Smooth muscle cell of the brain vasculature (primary cell): ENCODE measurements around the gene ZNF234.
"Not testable (repeated sequence)": the region's sequence is repeated elsewhere in the genome, so short reads cannot be mapped to it uniquely, and the experiment has no call there.

ENCODE experiments used
- DNase-seq: peaks from one replicate; pipeline ENCODE4 v3.0.0-alpha.2; 2012; ENCODE audit warnings: low read depth, low spot score

The ZNF234 gene

DNA sequence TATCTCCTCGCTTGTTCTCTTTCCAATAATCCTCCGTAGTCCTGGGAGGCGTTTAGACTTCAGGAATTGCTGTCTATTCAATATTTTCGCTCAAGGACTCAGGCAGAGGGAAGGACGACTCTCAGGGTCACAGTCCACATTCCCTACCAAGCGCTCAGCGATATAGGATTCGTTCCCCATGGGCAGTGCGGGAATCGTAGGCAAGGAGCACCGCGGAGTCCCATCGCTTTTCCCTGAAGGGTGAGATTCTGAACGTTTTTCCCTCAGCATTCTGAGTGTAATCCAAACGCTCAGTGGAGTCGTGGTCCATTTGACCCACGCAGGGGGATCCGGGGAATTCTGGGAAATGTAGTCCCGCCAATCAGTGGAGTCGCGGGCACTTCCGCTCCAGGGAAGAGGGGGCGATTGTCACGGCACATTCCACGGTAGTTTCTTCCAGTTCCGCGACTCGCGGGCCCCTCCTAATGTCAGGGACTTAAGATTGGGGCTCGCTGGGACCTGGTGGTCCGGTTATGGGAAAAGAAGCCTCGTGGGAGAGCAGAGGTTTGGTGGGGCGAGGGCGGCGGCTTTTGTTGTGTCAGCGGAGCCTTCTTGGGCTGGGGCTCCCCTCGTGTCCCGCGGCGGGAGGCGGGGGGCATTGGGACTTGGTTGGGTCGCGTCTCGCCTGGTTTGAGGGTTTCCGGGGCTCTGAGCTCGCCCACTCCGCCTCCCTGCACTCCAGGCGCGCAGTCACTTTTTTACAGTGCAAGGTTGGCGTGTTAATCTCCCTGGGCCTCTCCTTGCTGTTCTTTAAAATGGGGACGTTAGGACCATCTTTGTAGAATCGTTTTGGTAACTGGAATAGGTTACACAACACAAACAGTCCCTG lies at the start of gene ZNF234:
Gene ZNF234, plus strand, starts transcription at position 364 of the 868 bp plus-strand sequence. CDS start 3,079 bp downstream, outside the sequence.
- peak; percentile 41 for DNase-seq

DNA sequence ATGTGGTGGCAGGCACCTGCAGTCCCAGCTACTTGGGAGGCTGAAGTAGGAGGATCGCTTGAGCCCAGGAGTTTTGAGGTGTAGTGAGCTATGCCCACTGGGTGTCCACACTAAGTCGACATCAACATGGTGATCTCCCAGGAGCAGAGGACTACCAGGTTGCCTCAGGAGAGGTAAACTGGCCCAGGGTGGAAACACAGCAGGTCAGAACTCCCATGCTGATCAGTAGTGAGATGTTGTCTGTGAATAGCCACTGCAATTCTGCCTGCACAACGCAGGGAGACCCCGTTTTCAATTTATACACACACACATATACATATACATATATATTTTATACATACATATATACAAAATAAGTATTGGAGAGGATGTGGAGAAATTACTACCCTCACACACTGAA lies 49.2 kb upstream of the ZNF234 start:
- DNase-seq, result no peak

DNA sequence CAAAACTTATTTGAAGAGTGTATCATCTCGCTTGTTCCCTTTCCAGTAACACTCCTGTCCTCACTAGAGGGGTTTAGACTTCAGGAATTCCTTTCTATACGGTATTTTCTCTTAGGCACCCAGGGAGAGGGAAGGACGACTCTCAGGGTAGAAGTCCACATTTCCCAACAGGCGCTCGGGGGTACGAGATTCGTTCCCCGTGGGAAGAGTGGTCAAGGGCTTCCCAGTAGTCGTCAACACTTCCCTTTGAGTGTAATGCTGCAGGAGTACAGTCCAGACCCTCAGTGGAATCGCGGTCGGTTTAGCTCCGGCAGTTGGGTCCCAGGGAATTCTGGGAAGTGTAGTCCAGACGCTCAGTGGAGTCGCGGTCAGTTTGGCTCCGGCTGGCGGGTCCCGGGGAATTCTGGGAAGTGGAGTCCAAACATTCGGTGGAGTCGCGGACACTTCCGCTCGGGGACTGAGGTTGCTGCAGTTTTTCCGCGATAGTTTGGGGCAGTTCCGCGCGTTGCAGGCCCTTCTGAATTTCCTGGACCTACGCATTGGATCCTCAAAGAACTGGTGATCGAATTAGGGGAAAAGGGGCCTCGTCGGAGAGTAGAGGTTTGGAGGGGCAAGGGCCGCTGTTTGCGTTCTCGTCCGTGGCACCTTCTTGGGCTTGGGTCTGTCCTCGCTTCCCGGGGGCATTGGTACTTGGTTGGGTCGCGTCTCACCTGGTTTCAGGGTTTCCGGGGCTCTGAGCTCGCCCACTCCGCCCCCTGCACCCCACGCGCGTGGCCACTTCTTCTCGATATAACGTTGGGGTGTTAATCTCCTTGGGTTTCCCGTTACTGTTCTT lies 47.2 kb upstream of the ZNF234 start, which contains the start of gene ZNF224:
Gene ZNF224, plus strand, starts transcription at position 431 of the 835 bp plus-strand sequence. CDS start 3,513 bp downstream, outside the sequence.
- peak; percentile 68 for DNase-seq

DNA sequence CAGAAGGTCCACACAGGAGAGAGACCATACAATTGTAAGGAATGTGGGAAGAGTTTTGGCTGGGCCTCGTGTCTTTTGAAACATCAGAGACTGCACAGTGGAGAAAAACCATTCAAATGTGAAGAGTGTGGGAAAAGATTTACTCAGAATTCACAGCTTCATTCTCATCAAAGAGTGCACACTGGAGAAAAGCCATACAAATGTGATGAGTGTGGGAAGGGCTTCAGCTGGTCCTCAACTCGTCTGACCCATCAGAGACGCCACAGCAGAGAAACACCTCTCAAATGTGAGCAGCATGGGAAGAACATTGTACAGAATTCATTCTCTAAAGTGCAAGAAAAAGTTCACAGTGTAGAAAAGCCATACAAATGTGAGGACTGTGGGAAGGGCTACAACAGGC lies 33.6 kb upstream of the ZNF234 start:
- no peak for DNase-seq

DNA sequence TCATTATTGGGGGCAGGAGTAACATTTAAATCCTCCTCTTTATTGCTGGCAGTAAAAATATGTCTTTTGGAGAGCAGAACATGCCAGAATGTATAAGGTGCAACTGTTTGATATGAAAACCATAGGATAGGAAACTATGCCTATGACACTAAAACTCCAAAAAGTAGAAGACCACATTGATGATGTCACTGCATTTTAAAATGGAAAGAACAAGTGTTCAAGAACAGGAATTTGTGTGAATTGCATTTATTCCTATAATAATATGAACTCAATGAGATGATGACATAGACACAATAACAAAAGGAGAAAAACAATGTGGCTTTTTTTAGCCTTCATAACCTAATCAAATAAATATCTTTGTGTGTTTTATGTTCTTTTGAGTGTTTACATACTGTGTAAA lies 31.9 kb upstream of the ZNF234 start:
- no peak for DNase-seq

DNA sequence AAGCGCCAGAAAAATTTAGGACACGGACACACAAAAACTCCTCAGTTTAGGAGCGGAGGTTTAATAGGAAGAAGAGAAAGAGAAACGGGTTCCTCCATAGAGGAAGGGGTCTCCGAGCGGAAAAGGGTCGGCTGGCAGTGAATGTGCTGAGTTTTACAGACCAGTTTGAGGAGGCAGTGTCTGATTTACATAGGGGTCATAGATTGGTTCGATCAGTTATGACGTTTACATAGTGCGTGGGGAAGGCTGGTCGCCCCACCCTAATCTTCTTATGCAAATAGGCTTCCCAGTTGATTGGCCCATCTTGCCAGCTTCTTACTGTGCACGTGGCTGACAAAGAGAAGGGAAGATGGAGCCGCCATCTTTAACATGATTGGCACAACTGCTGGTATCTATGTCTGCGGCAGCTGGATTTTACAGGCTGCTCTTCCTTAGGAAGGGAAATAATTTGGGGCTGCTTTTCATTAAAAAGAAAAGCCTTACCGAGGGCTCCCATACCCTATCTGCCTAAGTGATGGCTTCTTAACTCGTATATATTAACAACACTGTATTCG lies 29.4 kb upstream of the ZNF234 start:
- no peak for DNase-seq

DNA sequence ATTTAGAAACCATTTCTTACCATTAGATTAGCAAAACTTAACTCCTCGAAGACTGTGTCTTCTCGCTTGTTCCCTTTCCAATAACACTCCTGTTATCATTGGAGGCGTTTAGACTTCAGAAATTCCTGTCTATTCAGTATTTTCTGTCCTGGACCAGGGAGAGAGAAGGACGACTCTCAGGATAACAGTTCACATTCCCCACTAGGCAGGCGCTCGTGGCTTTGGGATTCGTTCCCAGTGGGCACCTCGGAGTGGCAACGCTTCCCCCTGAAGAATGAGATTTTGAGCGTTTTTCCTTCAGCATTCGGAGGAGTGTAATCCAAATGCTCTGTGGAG lies 28.6 kb upstream of the ZNF234 start:
- no peak for DNase-seq

DNA sequence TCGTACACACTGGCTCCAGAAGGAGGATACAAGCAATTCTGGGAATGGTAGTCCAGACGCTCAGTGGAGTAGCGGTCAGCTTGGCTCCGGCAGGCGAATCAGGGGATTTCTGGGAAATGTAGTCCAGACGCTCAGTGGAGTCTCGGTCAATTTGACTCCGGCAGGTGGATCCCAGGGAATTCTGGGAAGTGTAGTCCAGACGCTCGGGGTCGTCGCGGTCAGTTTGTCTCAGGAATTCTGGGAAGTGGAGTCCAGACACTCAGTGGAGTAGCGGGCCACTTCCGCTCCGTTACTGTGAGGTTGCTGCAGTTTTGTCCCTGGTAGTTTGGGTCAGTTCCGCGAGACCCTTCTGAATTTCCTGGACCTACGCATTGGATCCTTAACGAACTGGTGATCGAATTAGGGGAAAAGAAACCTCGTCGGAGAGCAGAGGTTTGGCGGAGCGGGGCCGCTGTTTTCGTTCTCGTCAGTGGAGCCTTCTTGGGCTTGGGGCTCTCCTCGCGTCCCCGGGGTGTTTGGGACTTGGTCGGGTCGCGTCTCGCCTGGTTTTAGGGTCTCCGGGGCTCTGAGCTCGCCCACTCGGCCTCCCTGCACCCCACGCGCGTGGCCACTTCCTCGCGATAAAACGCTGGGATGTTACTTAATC lies 28.1 kb upstream of the ZNF234 start, which contains the start of gene ZNF225:
Gene ZNF225, plus strand, starts transcription at position 262 of the 646 bp plus-strand sequence. CDS start 2,429 bp downstream, outside the sequence.
- DNase-seq, result peak; percentile 95

DNA sequence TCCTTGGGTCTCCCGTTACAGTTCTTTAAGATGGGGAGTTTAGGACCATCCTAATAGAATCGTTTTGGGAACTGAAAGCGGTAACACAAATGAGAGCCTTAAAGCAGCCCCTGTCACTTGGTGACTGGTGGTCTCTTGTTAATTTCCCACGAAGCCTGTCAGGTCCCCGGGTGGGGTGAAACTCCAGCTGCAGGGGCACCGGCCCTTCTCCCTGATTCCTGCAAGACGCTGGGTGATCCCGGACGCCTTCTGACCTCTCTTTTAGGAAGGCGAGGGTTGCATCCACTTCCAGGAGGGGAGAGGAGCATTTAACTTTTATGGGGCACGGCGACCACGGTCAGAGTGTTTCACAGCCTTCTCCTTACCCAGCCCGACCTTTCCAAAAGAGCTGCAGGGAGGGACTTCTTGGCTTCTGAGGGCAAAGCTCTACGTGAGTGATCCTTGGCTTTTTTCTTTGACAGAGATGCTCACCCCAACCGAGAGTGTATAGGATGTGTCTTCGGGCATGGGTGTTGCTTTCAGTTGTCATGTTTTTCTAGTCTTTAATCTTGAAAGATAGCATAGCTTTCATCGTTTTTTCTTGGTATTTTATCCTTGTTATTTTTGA lies 27.5 kb upstream of the ZNF234 start:
- DNase-seq, result no peak

DNA sequence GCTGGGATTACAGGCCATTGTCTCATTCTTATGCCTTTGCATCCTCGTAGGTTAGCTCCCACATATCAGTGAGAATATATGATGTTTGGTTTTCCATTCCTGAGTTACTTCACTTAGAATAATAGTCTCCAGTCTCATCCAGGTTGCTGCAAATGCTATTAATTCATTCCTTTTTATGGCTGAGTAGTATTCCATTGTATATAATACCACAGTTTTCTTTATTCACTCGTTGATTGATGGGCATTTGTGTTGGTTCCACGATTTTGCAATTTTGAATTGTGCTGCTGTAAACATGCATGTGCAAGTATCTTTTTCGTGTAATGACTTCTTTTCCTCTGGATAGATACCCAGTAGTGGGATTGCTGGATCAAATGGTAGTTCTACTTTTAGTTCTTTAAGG lies 20.2 kb upstream of the ZNF234 start:
- DNase-seq, result not testable (repeated sequence)

DNA sequence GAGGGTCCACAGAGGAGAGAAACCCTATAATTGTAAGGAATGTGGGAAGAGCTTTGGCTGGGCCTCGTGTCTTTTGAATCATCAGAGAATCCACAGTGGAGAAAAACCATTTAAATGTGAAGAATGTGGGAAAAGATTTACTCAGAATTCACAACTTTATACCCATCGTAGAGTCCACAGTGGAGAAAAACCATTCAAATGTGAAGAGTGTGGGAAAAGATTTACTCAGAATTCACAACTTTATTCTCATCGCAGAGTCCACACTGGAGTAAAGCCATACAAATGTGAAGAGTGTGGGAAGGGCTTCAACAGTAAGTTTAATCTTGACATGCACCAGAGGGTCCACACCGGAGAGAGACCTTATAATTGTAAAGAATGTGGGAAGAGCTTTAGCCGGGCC lies 9.4 kb upstream of the ZNF234 start:
- DNase-seq, result no peak

DNA sequence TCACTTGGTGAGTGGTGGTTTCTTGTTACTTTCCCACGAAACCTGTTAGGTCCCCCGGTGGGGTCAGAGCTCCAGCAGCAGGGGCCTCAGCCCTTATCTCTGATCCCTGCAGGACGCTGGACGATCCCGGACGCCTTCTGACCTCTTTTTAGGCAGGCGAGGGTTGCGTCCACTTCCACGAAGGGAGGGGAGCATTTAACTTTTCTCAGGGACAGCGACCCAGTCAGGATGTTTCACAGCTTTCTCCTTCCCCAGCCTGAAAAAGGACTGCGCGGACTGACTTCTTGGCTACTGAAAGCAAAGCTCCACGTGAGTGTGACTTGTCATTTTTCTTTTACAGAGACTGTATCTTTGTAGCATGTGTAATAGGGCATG lies 692 bp downstream of the ZNF234 start:
- no peak for DNase-seq

DNA sequence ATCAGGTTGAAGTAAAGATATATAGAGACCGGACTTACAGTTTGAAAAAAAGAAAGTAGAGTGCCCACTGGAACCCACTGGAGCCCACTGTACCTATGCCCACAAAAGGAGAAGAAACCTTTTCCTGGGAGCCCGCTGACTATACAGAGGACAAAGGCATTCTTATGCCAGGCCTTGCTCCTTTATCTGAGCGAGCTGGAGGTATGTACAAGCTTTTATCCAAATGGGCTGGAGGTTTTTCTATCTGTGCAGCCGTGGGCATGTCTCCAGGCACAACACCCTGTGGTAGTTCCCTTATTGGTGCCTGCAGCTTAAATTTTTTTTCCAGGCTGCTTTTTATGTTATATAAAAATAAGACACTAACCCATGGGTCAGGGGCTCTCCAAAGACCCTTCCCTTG lies 8.4 kb downstream of the ZNF234 start:
- DNase-seq, result no peak

DNA sequence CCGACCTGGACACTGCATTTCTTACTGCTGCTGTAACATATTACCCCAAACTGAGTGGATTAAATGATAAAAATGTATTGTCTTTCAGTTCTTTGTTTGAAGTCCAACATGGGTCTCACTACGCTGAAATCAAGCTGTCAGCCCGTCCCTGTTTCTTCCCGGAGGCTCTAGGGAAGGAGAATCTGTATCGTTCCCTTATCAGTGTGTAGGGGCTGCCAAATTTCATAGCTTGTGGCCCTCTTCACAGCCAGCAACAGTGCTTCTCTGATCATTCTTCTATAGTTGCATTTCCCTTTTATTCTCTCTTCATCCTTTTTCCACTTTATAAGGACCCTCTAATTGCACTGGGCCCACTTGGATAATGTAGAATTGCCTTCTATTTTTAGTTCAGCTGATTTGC lies 10.1 kb downstream of the ZNF234 start:
- no peak for DNase-seq

DNA sequence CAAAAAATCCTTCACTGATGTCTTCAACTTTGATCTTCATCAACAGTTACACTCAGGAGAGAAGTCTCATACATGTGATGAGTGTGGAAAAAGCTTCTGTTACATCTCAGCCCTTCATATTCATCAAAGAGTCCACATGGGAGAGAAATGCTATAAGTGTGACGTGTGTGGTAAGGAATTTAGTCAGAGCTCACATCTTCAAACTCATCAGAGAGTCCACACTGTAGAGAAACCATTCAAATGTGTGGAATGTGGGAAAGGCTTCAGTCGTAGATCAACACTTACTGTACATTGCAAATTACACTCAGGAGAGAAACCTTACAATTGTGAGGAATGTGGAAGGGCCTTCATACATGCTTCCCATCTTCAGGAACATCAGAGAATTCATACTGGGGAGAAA lies 15.1 kb downstream of the ZNF234 start:
- DNase-seq, result no peak

DNA sequence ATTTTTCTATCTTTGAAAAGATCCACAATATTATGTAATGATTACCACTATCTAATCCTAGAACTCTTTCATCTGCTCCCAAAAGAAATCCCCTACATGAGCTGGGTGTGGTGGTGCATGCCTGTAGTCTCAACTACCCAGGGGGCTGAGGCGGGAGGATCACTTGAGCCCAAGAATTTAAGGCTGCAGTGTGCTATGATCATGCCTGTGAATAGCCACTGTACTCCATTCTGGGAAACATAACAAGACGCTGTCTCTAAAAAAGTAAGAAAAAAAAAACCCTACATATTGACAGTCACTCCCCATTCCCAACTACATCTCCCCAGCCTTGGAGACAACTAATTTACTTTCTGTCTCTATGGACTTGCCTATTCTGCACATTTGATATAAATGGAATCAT lies 22.4 kb downstream of the ZNF234 start:
- no peak for DNase-seq

DNA sequence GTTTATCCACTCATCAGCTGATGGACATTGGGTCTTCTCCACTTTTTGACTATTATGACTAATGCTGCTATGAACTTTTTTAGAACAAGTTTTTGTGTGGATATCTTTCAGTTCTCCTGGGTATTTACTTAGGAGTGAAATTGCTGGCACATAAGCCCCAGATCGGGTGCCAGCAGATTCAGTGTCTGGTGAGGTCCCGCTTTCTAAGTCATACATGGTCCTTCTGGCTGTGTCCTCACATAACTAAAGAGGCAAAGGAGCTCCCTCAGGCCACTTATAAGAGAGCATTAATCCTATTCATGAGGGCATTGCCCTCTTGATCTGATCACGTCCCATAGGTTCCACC lies 22.9 kb downstream of the ZNF234 start:
- DNase-seq, result no peak

DNA sequence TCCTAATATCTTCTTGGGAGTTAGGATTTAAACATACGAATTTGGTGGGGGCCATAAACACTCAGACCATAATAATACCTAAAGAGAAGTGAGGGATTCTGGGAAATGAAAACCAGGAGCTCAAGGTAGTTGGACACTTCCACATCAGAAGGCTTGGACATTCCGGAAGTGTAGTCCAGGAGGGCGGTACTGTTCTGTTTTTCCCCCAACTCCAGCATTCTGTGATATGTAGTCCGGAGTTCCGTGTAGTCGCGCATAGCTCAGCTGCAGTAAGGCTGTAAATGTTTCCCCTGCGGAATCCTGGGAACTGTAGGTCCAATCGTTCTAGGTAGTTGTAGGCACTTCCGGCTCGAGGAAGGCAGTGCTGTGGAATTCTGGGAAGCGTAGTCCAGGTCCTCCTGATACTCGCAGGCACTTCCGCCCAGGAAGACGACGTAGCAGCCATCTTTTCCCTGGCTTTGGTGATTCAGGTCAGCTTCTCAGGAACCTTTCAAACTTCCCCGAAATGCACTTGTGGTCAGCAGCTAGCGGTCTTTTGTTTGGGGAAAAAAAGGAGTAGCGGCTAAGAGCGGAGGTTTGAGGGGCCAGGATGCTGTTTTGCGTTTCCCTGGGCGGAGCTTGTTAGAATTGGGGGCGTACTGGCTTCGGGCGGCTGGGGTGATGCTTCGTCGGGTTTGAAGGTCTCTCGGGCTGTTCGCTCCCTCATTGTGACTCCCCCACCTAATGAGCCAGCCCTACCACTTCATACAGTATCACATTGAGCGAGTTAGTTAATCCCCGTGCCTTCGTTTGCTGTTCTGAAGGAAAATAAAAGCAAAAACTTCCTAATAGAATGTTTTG lies 23.5 kb downstream of the ZNF234 start, which contains the start of gene ZNF226:
Gene ZNF226, plus strand, starts transcription at position 428 of the 840 bp plus-strand sequence. CDS start 4,981 bp downstream, outside the sequence.
- DNase-seq, result peak; percentile 94

DNA sequence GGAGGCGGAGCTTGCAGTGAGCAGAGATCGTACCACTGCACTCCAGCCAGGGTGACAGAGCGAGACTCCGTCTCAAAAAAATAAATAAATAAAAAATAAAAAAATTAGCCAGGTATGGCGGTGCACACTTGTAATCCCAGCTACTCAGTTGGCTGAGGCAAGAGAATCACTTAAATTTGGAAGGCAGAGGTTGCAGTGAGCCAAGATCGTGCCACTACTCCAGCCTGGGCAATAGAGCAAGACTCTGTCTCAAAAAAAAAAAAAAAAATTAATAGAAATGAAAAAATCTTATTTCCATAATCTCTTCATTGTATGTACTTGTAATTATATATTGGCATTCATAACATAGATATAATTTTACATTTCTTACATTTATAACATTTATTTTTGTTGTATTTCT lies 29.3 kb downstream of the ZNF234 start:
- not testable (repeated sequence) for DNase-seq

DNA sequence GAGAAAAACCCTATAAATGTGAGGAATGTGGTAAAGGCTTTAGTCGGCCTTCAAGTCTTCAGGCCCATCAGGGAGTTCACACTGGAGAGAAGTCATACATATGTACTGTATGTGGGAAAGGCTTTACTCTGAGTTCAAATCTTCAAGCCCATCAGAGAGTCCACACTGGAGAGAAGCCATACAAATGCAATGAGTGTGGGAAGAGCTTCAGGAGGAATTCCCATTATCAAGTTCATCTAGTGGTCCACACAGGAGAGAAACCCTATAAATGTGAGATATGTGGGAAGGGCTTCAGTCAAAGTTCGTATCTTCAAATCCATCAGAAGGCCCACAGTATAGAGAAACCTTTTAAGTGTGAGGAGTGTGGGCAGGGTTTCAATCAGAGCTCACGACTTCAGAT lies 35.2 kb downstream of the ZNF234 start:
- no peak for DNase-seq
